Measurements from ENCODE around the gene TTLL5. TPM values are rescaled to one million over a fixed set of nuclear protein-coding genes. Genes with fewer than 3 reads are reported as not detected.
A peak's percentile ranks its signal among the peaks of the same experiment; 100 is the strongest.

The TTLL5 gene
- total RNA-seq, 1 donor from 2014 or later, result 9.6 TPM

DNA sequence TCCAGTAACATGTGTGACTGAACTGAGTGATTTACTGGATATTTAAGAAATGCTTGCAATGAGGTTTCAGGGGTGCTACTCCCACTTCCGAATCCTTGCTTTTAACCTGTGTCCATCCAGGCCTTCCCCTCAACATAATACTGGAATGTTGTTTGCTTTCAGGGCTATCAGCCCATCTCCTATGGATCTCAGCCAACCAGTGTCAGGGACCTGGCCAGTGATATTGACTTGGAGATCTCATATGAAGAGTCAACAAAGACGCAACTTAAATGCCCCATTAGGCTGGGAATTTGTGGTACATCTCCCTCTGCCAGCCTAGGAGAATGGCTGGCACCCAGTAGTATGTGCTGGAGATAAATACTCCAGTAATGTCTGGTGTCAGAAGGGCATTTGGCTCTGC lies 323.6 kb downstream of the TTLL5 start:
- DNase-seq (ENCODE audit: low spot score), result no peak

DNA sequence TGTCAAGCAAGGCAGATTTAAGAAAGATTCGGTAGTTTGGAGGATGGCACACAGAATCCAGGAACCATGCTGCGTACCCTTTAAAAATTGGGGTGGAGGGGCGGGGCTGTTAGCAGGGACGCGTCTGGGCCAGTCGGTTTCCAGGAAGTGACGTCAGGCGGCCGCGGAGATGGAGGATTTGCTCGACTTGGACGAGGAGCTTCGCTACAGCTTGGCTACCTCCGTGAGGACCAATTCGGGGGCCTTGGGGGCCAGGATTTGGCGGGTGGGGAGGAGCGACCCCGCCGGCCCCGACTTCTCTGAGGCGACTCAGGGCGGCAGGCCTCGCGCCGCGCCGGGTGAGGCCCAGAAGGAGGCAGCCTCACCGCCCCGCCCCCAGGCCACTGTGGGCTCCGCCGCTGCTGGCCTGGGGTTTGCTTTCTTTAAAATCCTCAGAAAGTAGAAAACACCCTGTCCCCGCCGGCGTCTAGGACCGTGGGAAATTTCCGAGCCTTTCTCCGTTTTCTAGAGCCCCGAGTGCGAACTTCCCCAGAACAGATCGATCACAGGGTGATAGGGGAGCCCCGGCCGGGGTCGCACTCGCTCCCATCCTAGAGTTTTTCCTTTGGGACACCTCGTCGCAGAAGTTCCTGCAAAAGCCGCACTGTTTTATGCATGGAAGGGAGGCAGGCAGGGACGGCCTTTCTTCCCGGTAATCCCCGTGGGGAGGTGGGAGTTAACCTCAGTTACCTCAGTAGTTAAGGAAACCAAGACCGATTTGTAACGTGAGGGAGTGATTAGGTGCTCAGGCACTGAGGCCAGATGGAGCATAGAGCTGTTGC lies 324.8 kb downstream of the TTLL5 start, which contains the start of gene IFT43:
IFT43 (plus strand) TSS at position 146 of the 821 bp plus-strand sequence; CDS start at position 170, 24 bp downstream.
- DNase-seq (ENCODE audit: low spot score), result peak; percentile 95

DNA sequence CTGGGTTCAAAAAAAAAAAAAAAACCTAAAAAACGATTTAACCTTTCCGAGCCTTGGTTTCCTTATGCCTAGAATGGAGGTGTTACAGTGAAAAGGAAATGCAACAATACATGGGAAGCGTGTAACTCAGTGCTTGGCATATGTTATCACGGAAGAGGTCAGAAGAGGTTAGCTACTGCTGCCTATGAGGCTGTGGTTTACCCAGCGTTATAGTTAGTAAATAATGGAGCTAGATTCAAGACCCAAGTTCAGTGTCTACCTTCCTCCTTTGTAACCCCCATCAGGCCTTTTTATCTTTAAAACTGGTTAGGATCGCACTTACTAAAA lies 325.4 kb downstream of the TTLL5 start:
- DNase-seq (ENCODE audit: low spot score), result no peak

DNA sequence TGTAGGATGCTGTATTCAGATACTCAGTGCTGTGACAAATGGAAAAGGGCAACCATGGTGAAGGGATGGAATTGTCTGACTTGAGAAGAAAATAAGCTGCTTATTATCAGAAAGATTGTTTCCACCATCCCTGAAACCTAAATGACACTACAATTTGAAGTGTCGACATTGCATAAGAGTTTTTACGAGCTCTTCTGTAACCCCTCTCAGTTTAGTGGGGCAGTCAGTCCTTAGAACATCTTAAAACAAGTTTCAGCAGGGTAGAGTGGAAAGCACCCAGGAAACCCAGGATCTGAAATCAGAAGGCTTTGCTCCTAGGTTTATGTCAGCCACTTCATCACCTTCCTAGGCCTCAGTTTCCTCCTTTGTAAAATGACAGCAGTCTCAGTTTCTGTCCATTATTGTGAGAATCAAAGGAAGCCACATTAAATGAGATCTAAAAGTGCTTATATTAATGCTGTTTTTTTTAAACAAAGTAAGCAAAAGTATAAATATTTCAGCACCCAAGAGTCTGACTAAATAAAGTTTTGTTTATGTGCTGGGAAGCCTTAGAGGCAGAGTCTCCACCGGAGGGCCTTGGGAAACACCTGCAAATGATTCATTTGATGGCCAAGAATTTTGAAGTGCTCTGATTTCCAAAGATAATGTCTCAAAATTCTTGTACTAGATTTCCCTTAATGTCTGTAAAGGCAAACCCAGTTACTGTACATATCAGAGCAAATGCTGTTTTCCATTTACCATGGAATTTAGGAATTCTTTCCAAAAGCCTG lies 326.3 kb downstream of the TTLL5 start:
- DNase-seq (ENCODE audit: low spot score), result no peak

DNA sequence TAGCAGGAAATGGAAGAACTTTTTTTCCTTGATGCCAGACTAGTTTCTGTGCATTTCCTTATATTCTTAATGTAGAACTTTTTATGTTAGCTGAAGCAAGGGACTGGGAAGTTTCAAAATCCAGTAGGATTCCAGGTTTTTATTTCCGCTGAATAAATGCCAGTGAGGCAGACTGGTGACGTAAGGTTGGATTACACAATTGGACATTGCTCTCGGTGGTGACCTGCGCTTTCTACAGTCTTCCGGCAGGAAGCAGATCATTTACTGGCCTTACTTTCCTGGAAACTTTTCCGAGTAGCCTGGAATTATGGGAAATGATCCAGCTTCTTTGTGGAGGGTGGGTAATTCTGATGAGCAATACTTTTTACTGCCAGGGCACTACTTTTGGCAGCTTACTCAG lies 328.1 kb downstream of the TTLL5 start:
- DNase-seq (ENCODE audit: low spot score), result peak; percentile 64

DNA sequence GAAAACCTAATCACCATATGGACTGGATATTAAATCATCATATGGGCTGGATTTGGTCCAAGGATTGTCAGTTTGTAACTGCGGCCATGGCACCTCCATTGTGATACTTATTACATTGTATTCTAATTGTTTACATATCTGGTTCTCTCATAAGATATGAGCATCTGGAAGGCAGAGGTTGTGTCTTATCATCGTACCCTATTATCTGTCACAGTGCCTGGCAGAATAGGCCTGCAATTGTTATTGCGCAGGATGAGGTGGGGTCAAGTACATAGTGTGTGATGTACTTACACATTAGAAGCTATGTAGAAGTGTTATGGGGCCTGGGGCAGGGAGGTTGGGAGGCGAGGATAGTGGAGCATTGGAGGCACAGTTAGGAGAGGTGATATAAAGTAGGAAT lies 329.3 kb downstream of the TTLL5 start:
- DNase-seq (ENCODE audit: low spot score), result no peak

DNA sequence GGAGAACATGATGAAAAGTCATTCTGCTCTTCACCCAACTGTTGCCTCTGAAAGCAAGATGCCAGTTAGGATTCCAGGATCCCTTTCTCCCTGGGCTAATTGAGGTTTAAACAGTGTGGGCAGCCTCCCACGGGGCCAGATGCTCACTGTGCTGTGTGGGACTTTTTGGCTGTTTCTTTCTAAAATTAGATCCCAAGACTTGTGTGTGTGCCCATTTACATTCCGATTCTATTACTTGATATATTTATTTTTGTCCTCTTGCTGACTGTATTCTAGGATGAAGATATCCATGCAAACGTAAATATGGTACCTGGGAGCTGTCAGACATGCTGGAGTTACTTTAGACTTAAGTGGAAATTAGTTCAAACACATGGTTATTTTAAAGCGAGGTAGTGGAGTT lies 330.7 kb downstream of the TTLL5 start:
- no peak for DNase-seq (ENCODE audit: low spot score)

DNA sequence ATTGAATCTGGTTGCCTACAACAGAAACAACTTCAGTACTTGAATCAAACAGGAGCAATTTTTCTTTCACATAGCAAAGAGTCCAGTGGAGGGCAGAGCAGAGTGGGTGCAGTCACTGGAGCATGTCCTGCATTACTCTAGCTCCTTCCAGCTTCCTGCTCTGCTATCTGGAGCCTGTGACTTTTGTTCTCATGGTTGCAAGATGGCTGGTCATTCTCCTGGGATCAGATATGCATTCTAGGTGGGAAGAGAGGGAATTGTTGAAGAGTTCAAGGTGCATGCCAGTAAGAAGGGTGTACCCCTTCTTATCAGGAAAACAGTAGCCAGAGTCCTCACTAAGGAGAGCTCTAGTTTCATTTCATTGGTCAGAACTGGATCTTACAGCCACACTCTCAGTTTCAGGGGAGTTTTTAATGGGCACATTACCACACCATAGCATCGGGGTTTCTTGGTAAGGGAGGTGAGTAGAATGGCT lies 332.6 kb downstream of the TTLL5 start:
- DNase-seq (ENCODE audit: low spot score), result no peak

DNA sequence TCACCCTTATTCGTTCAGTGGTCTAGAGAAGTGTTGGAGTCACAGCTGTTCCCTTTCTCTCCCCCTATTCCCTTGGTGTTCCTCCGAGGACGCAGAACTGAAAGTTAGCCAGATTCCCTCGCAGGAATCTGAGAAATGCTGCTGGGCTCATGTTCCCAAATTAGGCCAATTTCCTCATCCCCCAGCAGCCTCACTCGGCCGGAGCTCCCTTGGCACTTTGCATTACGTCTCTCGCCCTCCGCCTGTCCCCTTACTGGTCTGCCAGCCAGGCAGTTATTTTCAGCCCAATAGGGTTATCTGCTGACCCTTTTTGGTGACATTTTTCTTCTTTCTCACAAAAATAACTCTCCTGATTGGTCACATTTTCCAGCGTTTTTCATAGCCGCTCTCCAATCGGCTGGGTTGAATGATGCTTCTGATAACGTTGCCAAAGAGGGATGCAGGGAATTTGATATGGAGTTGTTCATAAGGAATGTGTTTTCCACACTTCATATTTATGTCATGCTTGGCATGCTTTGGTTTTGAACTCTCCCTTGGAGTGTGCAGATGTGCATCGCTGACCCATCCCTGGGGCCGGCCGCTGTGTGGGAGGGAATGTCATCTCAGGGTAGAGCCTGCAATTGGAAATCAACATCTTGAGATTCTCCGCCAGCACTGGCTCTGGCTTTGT lies 334.5 kb downstream of the TTLL5 start:
- peak; percentile 92 for DNase-seq (ENCODE audit: low spot score)

DNA sequence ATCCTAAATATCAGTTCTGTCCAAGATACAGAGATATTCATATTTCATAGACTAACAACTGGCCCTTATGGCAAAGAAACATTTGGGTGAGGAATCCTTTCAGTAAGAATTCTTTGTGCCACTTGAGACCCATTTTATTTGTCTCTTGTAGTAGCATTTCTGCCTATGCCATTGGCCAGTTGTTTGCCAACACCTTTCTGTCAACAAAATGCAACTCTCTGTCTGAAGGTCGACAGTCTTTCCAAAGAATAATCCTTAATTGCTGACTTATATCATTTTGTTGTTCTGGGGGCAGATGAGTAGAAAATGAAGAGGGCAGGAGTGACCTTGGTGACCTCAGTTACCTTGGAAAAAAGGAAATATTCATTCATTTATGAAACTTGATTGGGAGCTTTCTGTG lies 335.4 kb downstream of the TTLL5 start:
- no peak for DNase-seq (ENCODE audit: low spot score)

DNA sequence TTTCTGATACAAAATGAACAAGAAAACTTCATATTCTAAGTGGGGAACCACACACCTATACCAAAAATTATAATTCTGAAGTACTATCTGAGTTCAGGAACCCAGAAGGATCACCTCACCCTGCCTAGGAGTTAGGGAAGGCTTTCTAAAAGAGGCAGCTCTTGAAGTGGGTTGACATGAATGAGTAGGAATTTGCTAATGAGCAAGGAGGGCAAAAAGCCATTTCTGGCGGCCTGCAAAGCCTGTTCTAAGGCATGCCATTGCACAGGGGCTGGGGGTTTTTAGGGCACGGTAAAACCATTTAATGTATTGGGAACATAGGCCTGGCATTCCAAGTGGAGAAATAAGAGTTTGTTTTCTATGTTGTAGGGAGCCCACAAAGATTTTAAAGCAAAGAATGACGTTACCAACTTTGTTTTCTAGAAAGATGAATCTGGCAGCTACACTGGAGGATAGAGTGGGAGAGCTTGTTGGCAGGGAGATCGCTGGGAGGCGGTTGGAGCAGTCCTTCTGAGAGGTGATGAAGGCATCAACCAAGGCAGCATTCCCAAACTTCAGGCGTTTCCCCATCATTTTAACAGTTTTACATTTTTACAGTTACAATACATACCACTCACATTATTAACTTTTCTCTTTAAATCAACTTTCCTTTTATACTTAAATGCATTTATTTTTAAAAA lies 338.6 kb downstream of the TTLL5 start:
- no peak for DNase-seq (ENCODE audit: low spot score)

DNA sequence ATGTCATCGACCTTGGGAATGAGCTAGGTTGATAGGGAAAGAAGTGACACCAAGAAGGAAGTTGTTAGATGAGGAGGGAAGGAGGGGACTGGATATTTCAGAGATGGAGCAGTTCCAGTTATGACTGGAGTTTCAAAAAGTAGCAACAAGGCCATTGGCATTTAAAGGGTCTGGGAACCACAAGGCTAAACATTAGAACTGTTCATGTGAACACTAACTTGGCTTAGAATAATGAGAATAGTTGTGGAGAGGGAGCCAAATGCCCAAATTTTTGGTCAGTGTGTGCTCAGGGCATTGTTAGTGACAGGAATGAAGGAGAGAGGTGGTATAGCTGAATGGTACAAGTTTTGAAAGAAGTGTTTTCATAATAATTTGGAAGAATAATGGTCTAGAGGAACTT lies 341.3 kb downstream of the TTLL5 start:
- DNase-seq (ENCODE audit: low spot score), result no peak

Other genes starting within 250 kb of the TTLL5 start
- gene JDP2, start 233.2 kb upstream of the TTLL5 start, total RNA-seq (ENCODE audit: insufficient read depth, low replicate concordance), result 68.6 TPM
- gene BATF, start 138.8 kb upstream of the TTLL5 start, total RNA-seq (ENCODE audit: insufficient read depth, low replicate concordance), result 2.2 TPM
- 2.6 TPM for gene FLVCR2, start 82.6 kb upstream of the TTLL5 start, total RNA-seq (ENCODE audit: insufficient read depth, low replicate concordance)
- 1.7 TPM for gene ERG28, start 370 bp upstream of the TTLL5 start, total RNA-seq (ENCODE audit: insufficient read depth, low replicate concordance)